K562 (cell line): ENCODE measurements around the gene PRKD1. TPM values are rescaled to one million over a fixed set of nuclear protein-coding genes. Genes with fewer than 3 reads are reported as not detected.

Experiments used
- FOXA3 ChIP-seq, 2 experiments: fragments of 450-650 bp in 1 of 2; sonication (generic) in 1 of 2; formaldehyde crosslinking; IDR thresholded peaks in 1 of 2; conservative IDR thresholded peaks in 1 of 2; 2 replicates each; pipeline versions ENCODE4 v1.4.0 to v1.8.0; 2020 to 2022; ENCODE audit warnings: mild to moderate bottlenecking in 2 of 2, missing genetic modification reagents in 1 of 2
- JUND ChIP-seq, 2 experiments: IDR thresholded peaks; 2 replicates in 1 of 2; 3 replicates in 1 of 2; pipeline ENCODE4 v1.6.1; 2011; ENCODE audit warnings: borderline replicate concordance in 2 of 2, low read depth in 2 of 2, low read length in 2 of 2, improper control_type of control experiment in 1 of 2, missing biosample characterization in 1 of 2, missing genetic modification characterization in 1 of 2, missing genetic modification reagents in 1 of 2
- KHSRP ChIP-seq: fragments of 450-650 bp; IDR thresholded peaks from 2 replicates; pipeline ENCODE4 v1.6.1; 2017
- NEUROD1 ChIP-seq: fragments of 150-350 bp; IDR thresholded peaks from 2 replicates; pipeline ENCODE4 v1.6.1; 2014; ENCODE audit warnings: borderline replicate concordance, low read length, low read depth; ENCODE audit not compliant: partially characterized antibody
- NR2C1 ChIP-seq, 2 experiments: fragments of 450-650 bp; IDR thresholded peaks; 2 replicates each; pipeline ENCODE4 v1.6.1; 2017; ENCODE audit warnings: mild to moderate bottlenecking in 2 of 2, antibody characterized with exemption in 1 of 2, inconsistent platforms in 1 of 2, missing compliant biosample characterization in 1 of 2, missing genetic modification characterization in 1 of 2
- POLR2G ChIP-seq: fragments of 200-400 bp; formaldehyde crosslinking; IDR thresholded peaks from 2 replicates; pipeline ENCODE4 v1.6.1; 2017; ENCODE audit warnings: low read depth, mild to moderate bottlenecking, antibody characterized with exemption, low read length, moderate library complexity
- ZEB2 ChIP-seq: fragments of 450-650 bp; IDR thresholded peaks from 2 replicates; pipeline ENCODE4 v1.6.1; 2016
- ZNF212 ChIP-seq: fragments of 450-650 bp; formaldehyde crosslinking; IDR thresholded peaks from 2 replicates; pipeline ENCODE4 v1.4.0; 2020; ENCODE audit warnings: mild to moderate bottlenecking
- ZNF354B ChIP-seq: fragments of 250-450 bp; sonication (Bioruptor Pico); IDR thresholded peaks from 2 replicates; pipeline ENCODE4 v1.4.0; 2020
- ZSCAN32 ChIP-seq: fragments of 450-650 bp; formaldehyde crosslinking; IDR thresholded peaks from 2 replicates; pipeline ENCODE4 v1.4.0; 2020; ENCODE audit warnings: mild to moderate bottlenecking, moderate library complexity
- polyA plus RNA-seq, 8 experiments: library from polyadenylated mRNA; depleted of rRNA in 4 of 8; stranded (reverse) in 5 of 8; unstranded in 3 of 8; fragments of >200 nt; fragmentation: Nextera tagmentation in 2 of 8; fragmentation: Illumina TruSeq in 1 of 8; extraction: Ambion mirVana in 2 of 8; extraction: Trizol in 1 of 8; gene quantifications; 2 replicates each; pipeline versions ENCODE4 v1.2.1 to v1.2.3, GENCODE V29; 2011 to 2014; ENCODE audit warnings: inconsistent platforms in 1 of 8, missing spikeins in 1 of 8
- total RNA-seq, 7 experiments: library from RNA; depleted of rRNA in 6 of 7; stranded (reverse); fragments of >200 nt in 6 of 7; fragmentation: Illumina TruSeq in 2 of 7; extraction: Trizol in 2 of 7; gene quantifications; 2 replicates each; pipeline versions ENCODE4 v1.2.1 to v1.2.3, GENCODE V29; 2011 to 2021; ENCODE audit warnings: low replicate concordance in 1 of 7
- TF ChIP-seq, protein P1 (sequence below), 2 experiments: IDR thresholded peaks; 2 replicates each; pipeline ENCODE4 v1.6.1; 2011; ENCODE audit warnings: borderline replicate concordance in 1 of 2, control low read depth in 1 of 2, low read depth in 1 of 2, low read length in 1 of 2, mild to moderate bottlenecking in 1 of 2, mixed read lengths in 1 of 2, moderate library complexity in 1 of 2; ENCODE audit not compliant: insufficient read depth in 1 of 2, insufficient read length in 1 of 2, poor library complexity in 1 of 2, severe bottlenecking in 1 of 2; ENCODE audit errors: extremely low read depth in 1 of 2
- TF ChIP-seq, protein P2 (sequence below): fragments of 450-650 bp; IDR thresholded peaks from 2 replicates; pipeline ENCODE4 v1.6.1; 2016; ENCODE audit warnings: mild to moderate bottlenecking, moderate library complexity
- TF ChIP-seq, protein P3 (sequence below): fragments of 450-650 bp; IDR thresholded peaks from 2 replicates; pipeline ENCODE4 v1.6.1; 2016; ENCODE audit warnings: mild to moderate bottlenecking

PRKD1 gene
- total and polyA plus RNA-seq, 9 of the 15 experiments (the other 6 are each of a cell fraction or from before 2014, with no cell fraction given) = 0.04 to 0.25 (median 0.13) TPM; not detected in 1

DNA sequence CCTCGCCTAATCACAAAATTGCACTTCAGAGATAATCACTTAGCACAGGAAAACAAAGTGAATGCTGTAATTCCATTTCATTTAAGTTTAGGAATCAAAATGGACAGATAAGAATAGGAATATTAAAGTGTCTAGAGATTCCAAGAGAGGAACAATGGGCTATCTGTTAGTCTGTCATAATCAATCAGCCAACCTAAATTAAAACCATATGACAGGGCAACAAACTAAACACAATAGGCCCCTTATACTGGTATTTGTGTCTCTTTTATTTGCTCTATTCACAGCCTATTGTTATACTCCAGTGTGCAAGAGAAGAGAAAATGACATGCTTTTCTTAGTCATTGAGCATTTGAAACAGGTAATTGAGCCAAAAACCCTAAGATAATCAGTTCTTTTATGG is 259.4 kb downstream of the PRKD1 start (continued):
- no peak for TF ChIP-seq ZNF212 (CRISPR knock-in tag)
- TF ChIP-seq FOXA3 (CRISPR knock-in tag; conservative IDR thresholded peaks at IDR 0.05 in 1 of 2, IDR thresholded peaks at IDR 0.05 in 1 of 2) = no peak
- TF ChIP-seq NR2C1 (IDR thresholded peaks at IDR 0.05) = no peak
- TF ChIP-seq NR2C1 (tag; IDR thresholded peaks at IDR 0.05) = no peak
- TF ChIP-seq, protein P1, sequence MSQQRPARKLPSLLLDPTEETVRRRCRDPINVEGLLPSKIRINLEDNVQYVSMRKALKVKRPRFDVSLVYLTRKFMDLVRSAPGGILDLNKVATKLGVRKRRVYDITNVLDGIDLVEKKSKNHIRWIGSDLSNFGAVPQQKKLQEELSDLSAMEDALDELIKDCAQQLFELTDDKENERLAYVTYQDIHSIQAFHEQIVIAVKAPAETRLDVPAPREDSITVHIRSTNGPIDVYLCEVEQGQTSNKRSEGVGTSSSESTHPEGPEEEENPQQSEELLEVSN (IDR thresholded peaks at IDR 0.05; ENCODE audit: borderline replicate concordance in 1 of 2, extremely low read depth in 1 of 2, insufficient read depth in 1 of 2, insufficient read length in 1 of 2, low read depth in 1 of 2, low read length in 1 of 2, poor library complexity in 1 of 2, severe bottlenecking in 1 of 2) = no peak
- TF ChIP-seq, protein P2, sequence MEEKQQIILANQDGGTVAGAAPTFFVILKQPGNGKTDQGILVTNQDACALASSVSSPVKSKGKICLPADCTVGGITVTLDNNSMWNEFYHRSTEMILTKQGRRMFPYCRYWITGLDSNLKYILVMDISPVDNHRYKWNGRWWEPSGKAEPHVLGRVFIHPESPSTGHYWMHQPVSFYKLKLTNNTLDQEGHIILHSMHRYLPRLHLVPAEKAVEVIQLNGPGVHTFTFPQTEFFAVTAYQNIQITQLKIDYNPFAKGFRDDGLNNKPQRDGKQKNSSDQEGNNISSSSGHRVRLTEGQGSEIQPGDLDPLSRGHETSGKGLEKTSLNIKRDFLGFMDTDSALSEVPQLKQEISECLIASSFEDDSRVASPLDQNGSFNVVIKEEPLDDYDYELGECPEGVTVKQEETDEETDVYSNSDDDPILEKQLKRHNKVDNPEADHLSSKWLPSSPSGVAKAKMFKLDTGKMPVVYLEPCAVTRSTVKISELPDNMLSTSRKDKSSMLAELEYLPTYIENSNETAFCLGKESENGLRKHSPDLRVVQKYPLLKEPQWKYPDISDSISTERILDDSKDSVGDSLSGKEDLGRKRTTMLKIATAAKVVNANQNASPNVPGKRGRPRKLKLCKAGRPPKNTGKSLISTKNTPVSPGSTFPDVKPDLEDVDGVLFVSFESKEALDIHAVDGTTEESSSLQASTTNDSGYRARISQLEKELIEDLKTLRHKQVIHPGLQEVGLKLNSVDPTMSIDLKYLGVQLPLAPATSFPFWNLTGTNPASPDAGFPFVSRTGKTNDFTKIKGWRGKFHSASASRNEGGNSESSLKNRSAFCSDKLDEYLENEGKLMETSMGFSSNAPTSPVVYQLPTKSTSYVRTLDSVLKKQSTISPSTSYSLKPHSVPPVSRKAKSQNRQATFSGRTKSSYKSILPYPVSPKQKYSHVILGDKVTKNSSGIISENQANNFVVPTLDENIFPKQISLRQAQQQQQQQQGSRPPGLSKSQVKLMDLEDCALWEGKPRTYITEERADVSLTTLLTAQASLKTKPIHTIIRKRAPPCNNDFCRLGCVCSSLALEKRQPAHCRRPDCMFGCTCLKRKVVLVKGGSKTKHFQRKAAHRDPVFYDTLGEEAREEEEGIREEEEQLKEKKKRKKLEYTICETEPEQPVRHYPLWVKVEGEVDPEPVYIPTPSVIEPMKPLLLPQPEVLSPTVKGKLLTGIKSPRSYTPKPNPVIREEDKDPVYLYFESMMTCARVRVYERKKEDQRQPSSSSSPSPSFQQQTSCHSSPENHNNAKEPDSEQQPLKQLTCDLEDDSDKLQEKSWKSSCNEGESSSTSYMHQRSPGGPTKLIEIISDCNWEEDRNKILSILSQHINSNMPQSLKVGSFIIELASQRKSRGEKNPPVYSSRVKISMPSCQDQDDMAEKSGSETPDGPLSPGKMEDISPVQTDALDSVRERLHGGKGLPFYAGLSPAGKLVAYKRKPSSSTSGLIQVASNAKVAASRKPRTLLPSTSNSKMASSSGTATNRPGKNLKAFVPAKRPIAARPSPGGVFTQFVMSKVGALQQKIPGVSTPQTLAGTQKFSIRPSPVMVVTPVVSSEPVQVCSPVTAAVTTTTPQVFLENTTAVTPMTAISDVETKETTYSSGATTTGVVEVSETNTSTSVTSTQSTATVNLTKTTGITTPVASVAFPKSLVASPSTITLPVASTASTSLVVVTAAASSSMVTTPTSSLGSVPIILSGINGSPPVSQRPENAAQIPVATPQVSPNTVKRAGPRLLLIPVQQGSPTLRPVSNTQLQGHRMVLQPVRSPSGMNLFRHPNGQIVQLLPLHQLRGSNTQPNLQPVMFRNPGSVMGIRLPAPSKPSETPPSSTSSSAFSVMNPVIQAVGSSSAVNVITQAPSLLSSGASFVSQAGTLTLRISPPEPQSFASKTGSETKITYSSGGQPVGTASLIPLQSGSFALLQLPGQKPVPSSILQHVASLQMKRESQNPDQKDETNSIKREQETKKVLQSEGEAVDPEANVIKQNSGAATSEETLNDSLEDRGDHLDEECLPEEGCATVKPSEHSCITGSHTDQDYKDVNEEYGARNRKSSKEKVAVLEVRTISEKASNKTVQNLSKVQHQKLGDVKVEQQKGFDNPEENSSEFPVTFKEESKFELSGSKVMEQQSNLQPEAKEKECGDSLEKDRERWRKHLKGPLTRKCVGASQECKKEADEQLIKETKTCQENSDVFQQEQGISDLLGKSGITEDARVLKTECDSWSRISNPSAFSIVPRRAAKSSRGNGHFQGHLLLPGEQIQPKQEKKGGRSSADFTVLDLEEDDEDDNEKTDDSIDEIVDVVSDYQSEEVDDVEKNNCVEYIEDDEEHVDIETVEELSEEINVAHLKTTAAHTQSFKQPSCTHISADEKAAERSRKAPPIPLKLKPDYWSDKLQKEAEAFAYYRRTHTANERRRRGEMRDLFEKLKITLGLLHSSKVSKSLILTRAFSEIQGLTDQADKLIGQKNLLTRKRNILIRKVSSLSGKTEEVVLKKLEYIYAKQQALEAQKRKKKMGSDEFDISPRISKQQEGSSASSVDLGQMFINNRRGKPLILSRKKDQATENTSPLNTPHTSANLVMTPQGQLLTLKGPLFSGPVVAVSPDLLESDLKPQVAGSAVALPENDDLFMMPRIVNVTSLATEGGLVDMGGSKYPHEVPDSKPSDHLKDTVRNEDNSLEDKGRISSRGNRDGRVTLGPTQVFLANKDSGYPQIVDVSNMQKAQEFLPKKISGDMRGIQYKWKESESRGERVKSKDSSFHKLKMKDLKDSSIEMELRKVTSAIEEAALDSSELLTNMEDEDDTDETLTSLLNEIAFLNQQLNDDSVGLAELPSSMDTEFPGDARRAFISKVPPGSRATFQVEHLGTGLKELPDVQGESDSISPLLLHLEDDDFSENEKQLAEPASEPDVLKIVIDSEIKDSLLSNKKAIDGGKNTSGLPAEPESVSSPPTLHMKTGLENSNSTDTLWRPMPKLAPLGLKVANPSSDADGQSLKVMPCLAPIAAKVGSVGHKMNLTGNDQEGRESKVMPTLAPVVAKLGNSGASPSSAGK = no peak
- TF ChIP-seq POLR2G = no peak
- no peak for TF ChIP-seq ZEB2
- TF ChIP-seq NEUROD1 = no peak
- TF ChIP-seq JUND (IDR thresholded peaks at IDR 0.05; ENCODE audit: borderline replicate concordance, low read depth, low read length) = no peak
- no peak for TF ChIP-seq JUND (tag; IDR thresholded peaks at IDR 0.05; ENCODE audit: borderline replicate concordance, low read depth, low read length)
- TF ChIP-seq ZNF354B (CRISPR knock-in tag) = no peak
- TF ChIP-seq KHSRP = no peak
- TF ChIP-seq ZSCAN32 (CRISPR knock-in tag) = no peak
- TF ChIP-seq, protein P3, sequence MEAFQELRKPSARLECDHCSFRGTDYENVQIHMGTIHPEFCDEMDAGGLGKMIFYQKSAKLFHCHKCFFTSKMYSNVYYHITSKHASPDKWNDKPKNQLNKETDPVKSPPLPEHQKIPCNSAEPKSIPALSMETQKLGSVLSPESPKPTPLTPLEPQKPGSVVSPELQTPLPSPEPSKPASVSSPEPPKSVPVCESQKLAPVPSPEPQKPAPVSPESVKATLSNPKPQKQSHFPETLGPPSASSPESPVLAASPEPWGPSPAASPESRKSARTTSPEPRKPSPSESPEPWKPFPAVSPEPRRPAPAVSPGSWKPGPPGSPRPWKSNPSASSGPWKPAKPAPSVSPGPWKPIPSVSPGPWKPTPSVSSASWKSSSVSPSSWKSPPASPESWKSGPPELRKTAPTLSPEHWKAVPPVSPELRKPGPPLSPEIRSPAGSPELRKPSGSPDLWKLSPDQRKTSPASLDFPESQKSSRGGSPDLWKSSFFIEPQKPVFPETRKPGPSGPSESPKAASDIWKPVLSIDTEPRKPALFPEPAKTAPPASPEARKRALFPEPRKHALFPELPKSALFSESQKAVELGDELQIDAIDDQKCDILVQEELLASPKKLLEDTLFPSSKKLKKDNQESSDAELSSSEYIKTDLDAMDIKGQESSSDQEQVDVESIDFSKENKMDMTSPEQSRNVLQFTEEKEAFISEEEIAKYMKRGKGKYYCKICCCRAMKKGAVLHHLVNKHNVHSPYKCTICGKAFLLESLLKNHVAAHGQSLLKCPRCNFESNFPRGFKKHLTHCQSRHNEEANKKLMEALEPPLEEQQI = no peak
